NCI-H526 treated with DMSO at 0.1 percent for 48 hours (cell line): ENCODE results near the gene THEMIS2.

Experiments used
- DNase-seq: peaks from one replicate; lab custom pipeline; 2025; lab: John Stamatoyannopoulos, UW

The THEMIS2 gene

DNA sequence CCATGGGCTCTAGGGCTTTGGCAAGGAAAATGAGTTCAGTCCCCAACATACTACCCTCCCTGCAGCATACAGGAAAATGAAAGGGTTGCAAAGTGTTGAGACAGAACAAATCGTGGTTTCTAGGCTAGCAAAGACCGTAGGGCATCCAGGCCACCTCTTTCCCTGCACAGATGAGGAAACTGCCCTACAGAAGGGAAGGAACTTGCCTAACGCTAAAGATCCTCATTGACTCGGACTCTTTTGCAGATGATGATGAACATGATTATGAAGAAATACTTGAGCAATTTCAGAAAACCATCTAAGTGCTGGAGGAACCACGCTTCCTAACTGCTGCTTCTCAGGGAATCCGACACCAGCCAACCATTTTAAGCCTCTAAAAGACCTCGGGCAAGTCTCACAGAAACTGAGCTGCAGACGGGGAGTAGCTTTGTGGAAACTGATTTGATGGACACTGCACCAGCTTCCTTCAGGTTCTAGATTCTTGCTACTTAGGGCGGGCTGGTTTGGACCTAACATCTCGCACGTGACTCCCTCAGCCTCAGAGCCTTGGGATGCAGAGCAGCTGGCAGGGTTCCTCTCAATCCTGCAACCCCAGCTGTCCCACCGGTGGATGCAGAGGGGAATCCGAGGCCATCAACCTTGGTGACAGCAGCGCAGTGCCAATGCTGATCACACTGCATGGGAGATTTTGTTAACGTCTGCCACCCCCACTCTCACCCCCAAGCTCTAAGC is 13.4 kb downstream of the THEMIS2 start:
- DNase-seq = no peak

DNA sequence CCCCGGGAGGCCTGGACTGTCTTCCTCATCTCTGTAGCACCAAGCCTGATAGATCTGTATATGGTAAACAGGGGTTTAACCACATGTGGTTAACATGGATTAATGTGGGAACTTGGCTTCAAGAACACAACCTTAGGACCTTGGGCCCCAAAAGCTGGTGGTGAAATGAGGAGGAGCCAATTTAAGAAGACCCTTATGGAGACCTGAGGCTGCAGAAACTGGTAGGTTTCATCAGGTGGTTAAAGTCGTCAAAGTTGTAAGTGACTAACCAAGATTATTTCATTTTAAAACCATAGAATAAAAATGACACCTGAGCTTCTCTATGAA is 14.0 kb downstream of the THEMIS2 start:
- DNase-seq = no peak

DNA sequence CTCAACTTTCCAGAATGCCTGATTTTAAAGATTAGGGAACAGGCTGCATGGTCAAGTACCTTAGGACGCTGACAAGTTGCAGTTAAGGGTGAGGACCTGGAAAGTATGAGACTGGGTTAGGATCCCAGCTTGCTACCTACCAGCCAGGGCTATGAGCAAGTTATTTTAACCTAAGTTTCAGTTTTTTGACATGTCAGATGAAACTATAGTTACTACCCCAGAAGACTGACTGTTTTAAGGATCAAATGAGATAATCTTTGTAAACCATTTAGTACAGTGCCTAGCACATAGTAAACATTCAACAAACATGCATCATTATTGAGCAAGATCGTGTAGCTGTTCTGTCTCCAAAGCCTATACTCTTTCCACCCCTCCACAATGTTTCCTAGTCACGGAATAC is 14.4 kb downstream of the THEMIS2 start:
- no peak for DNase-seq

DNA sequence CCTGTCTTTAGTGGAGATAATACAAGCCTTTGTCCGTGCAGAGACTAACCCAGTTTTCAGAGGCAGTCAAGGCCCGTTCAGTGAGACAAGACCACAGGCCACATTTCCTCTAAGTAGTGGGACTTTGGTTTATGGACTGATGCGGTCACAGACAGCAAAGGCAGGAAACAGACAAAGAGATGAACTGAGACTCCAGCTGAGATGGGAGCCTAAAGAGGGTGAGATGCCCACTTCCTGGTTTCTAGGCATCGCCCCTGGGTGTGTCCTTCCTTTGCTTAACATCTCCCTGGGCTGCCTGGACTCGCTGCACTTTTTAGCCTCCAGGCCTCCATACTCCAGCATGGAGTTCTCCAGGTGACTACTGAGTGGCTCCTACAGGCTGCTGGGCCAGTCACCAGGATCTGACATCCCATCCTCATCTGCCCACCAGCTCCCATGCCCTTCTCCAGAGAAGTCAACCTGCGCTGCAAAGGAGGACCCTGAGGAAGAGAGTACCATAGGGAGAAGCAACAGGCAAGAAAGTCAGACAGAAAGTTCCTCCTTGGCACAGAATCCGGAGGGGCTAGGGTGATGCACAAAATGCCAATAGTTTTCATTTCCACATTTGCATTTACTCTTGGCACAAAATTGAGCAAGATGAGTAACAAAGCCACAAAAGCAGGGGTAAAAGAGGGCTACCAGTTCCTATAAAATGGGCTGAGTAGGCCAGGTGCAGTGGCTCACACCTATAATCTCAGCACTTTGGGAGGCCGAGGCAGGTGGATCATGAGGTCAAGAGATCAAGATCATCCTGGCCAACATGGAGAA is 15.1 kb downstream of the THEMIS2 start:
- no peak for DNase-seq

DNA sequence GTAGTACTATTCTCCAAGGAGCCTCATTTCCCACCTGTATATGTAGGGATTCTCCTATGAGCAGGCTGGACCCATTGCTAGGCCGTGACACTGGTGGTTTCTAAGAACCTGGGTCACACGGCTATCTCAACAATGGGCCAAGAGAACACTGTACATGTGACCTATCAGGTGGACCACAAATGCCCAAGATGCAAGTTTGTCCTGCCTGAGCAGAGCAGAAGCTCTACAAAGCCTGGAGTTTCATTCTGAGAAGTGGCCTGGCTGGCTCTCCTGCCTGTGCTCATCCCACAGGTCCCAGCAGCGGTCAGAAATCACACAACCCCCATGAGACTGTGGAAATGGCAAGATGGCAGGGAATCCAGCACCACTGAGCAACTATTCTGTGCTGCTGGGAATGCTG is 17.2 kb downstream of the THEMIS2 start:
- no peak for DNase-seq

GRCh38 chr1:27891196-27891889 is 19.0 kb downstream of the THEMIS2 start:
- DNase-seq = no peak

GRCh38 chr1:27894521-27894920 is 22.2 kb downstream of the THEMIS2 start:
- DNase-seq = no peak

DNA sequence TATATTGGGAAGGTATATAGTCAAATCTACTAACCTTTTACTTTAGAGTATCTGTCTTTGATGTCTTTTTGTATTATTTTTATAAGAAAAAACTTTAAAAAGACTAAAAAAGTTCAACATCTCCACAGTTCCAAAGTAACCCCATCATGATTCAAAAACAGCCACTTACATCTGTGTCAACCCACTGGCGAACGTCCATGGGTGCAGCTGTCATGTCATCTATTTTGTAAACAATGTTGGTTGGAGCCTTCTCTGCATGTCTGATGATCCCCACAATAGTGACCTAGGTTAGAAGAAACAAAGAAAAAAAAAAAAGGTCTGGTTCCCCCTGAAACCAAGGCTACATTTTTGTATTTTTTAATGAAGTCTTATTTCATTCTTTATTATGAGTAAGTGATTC is 34.4 kb downstream of the THEMIS2 start:
- no peak for DNase-seq

- no peak for DNase-seq
These were observed 40.1 kb downstream of the THEMIS2 start for GRCh38 chr1:27912429-27912828.

DNA sequence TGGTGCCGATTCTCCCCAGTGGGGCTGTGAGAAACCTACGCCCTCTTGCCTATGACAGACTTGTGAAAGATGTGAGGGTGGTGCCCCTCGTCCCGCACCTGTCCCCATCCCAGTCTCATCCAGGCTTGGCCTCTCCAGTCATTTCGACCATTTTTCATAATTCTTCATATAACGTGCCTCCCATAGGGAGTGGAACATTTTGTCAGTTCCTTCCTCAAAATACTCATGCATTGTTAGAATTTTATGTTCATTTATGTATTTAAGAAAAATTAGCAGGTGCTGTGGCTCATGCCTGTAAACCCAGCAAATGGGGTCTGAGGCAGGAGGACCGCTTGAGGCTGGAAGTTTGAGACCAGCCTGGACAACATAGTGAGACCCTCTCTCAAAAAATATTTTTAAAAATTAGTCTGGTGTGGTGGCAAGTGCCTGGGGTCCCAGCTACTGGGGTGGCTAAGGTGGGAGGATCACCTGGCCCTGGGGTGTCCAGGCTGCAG is 42.8 kb downstream of the THEMIS2 start:
- no peak for DNase-seq

DNA sequence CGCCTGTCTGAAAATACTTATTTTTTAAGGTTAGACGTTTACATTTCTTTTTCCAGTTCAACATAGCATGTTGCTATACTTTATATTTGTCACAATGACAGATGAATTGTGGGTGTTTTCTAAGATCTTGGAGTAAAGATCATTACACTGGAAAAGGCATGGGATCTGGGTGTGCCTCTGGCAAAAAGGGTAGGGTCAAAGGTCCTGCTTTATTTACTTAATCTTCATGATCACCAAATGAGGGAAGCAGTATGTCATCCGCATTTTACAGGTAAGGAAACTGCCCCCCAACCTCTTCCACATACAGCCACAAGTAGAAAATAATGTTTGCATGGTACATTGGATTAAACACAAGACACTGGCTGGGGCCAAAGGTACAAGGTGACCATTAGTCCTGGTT is 49.9 kb downstream of the THEMIS2 start:
- no peak for DNase-seq

DNA sequence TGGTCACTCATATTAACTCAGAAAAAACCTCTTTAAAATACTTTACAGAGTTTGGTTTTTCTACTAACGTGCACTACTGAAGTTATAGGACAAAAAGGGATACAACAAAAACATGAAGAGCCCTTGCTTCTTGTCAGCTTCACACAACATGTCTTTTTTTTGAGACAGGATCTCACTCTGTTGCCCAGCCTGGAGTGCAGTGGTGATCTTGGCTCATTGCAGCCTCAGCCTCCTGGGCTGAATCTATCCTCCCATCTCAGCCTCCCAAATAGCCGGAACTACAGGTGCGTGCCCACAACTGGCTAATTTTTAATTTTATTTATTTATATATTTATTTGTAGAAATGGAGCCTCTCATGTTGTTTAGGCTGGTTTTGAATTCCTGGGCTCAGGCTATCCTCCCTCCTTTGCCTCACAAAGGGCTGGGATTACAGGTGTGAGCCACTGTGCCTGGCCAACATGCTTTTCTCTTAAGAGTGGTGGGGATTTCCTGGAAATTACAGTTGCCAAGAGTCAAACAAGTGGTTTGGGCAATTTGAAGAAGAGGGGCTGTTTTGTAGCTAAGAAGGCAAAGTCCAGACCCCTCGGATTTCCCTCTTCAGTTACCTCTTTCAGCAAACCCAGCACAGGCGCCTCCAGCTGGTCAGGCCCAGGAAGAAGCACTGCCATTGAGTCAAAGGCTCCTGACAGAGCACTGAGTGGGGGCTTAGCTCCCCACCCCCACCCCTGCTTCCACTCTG is 56.0 kb downstream of the THEMIS2 start:
- no peak for DNase-seq

DNA sequence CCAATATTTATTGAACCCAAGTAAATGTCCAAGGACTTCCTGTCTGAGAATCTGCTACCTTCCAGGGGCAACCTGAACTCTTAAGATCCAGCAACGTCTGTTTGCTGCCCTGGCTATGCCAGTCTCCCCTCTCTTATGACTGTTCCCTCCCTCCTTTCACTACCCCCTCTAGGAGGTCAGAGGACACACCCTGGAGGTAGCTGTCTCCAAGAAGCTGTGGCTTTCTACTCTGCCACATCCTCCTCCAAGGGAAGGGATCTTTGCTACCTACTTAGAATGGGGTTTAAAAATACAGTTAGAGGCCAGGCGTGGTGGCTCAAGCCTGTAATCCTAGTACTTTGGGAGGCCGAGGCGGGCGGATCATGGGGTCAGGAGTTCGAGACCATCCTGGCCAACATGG is 58.8 kb downstream of the THEMIS2 start:
- no peak for DNase-seq

DNA sequence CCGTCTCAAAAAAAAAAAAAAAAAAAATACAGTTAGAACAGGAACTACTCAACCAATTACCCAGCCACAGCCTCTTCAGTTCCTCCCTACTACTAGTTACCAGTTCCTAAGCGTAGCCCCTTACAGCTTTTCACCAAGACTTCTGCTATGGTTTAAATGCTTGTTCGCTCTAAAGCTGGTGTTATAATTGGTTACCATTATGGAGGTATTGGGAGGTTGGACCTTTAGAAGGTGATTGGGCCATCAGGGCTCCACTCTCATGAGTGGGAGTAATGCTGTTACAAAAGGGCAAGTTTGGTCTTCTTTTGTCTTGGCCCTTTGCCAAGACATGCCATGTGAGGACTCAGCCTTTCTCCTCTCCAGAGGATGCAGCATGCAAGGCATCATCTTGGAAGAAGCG is 59.4 kb downstream of the THEMIS2 start:
- DNase-seq = no peak

- DNase-seq = peak; percentile 69
These were observed 62.6 kb downstream of the THEMIS2 start, which contains the start of gene SMPDL3B for GRCh38 chr1:27934818-27935549. Gene SMPDL3B (plus strand): TSS chr1:27935000. CDS start chr1:27935184, 184 bp downstream.

- no peak for DNase-seq
These were observed 63.4 kb downstream of the THEMIS2 start for GRCh38 chr1:27935721-27936120.
